Motor neuron (in vitro differentiated cells): ENCODE measurements around the gene PABPN1L. TPM values are rescaled to one million over a fixed set of nuclear protein-coding genes. Genes with fewer than 3 reads are reported as not detected.

Experiments used
- ATAC-seq, 8 experiments: fragments of 200-7000 bp; cut with Tn5 transposase; replicated peaks in 6 of 8; 2 replicates each; pipeline ENCODE4 v1.8.0; 2021; ENCODE audit warnings: mild to moderate bottlenecking in 8 of 8, moderate library complexity in 8 of 8
- H3K27ac ChIP-seq, 2 donors: fragments of 250-450 bp; sonication (Bioruptor Pico); 2 replicates each; pipeline ENCODE4 v1.9.0; 2021; ENCODE audit warnings: antibody characterized with exemption in 2 of 2, mild to moderate bottlenecking in 2 of 2, moderate library complexity in 1 of 2
- H3K4me1 ChIP-seq, 2 donors: fragments of 250-450 bp; sonication (Bioruptor Pico); replicated peaks in 1 of 2; 2 replicates each; pipeline ENCODE4 v1.6.1; 2021; ENCODE audit warnings: antibody characterized with exemption in 2 of 2, mild to moderate bottlenecking in 2 of 2, moderate library complexity in 1 of 2
- H3K4me3 ChIP-seq, 5 donors: fragments of 250-450 bp; sonication (Bioruptor Pico); 2 replicates each; pipeline ENCODE4 v1.9.0; 2021; ENCODE audit warnings: antibody characterized with exemption in 5 of 5, mild to moderate bottlenecking in 5 of 5, moderate library complexity in 4 of 5
- WGBS, 10 experiments: fragments of 450-650 bp; shearing (Covaris generic); methylation state at CpG; one replicate each; pipeline ENCODE4 v1.0.0; 2022; 5-methylcytosine and 5-hydroxymethylcytosine counted together
- in situ Hi-C, 9 experiments: fragments of 400-800 bp; cut with MboI; loops; one replicate each; pipeline ENCODE4 v1.15.0; 2021; ENCODE audit warnings: low sequenced_read_pairs in 9 of 9, low pct_unique_long_range_greater_than_20kb in 2 of 9; ENCODE audit not compliant: unreplicated experiment in 9 of 9
- total RNA-seq, 8 experiments: library from RNA; unstranded; fragments of 300-600 nt; gene quantifications; 2 replicates each; pipeline versions ENCODE4 v1.2.3 to v1.2.4, GENCODE V29; 2022

The PABPN1L gene
- total RNA-seq, 8 experiments from 2014 or later, result 0.14 to 0.80 (median 0.48) TPM; not detected in 4

DNA sequence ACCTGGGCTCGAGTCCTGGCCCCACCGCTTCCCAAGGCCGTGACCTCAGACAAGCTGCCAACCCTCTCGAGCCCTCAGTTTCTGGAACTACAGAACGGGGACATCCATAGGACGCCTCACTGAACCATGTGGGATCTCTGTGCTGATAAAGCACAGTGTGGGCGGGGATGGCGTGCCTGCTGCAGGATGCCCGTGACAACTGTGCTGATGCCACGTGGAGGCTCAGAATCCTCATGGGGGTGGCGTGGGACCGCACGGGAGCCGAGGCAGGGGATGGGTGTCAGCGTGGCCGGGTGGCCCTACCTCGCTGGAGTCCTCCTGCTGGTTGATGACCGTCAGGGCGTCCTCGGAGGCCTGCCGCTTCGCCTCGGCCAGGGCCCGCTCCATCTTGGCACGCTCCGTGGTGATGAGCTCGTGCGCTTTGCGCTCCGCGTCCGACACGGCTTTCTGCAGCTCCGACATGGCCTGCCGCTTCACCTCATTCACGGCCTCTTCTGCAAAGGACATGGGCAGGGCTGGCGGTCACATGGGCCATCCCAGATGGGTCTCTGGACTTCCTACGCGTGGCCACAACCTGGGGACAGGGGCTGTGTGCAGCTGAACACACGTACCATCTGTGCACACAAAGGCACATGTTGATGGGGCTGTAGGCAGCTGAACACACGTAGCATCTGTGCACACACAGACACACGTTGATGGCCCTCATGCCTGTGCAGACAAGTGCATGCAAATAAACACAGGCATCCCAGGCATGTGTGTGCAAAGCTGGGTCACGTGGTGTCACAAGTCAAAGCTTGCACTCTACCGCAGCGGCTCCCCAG is 12.7 kb upstream of the PABPN1L start:
- peak in 5 of 8 experiments; percentile 5 to 17 (median 13) for ATAC-seq
- in situ Hi-C loops, result no loop called here

GRCh38 chr16:88878356-88878755 is 11.9 kb upstream of the PABPN1L start:
- 71 to 100% (median 87%) methylated on average over 3 to 7 of the region's 20 CpGs; no CpG with 5 or more reads in 7 of the 10 experiments for WGBS, 10 experiments
- H3K27ac ChIP-seq, result no peak overlapping the region

More for the DNA sequence above, 12.7 kb upstream of the PABPN1L start:
- WGBS, 10 experiments, result 66 to 97% (median 92%) methylated on average over 1 to 14 of the region's 45 CpGs; no CpG with 5 or more reads in 3 of the 10 experiments
- Histone ChIP-seq H3K27ac (peak overlapping the region in 1 of 2 donors; percentile 13), H3K4me3 (no peak overlapping the region), H3K4me1 (peaks cover 21 to 22% of the 10 kb centered on the region in 2 donors)

DNA sequence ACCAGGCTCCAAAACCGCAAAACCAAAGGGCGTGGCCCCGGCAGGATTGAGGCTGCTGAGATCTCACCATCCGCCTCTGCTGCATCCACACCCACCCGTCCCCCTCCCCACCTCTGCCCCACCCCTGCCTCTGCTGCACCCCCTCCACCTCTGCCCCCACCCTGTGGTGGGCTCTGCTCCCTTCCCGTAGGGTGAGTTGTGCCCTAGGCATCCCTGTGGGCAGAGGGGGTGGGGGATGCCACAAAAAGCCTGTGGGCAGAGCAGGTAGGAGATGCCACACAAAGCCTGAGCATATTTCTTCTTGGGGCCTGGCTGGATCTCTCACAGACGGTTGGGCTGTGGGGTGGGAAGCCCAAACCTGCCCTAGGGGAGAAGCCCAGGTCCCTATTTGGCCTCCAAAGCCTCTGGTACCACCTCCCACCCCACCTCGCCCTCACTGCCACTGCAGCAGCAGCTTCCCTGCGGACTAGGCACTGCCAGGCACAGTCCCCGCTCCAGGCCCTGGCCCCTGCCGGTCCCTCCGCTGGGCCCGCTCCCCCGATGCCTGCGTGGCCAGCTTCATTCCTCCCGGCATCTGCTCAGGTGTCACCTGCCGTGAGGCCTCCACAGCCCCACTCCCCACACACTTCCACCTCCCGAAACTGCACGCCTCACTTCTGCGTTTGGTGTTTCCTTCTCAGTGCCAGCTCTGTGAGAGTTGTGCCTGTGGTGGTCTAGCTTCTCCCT is 11.3 kb upstream of the PABPN1L start:
- no peak overlapping the region for H3K27ac ChIP-seq
- ATAC-seq, result no peak
- H3K4me3 ChIP-seq, result no peak overlapping the region
- in situ Hi-C loops, result no loop called here
- H3K4me1 ChIP-seq, result peaks cover 21 to 22% of the 10 kb centered on the region in 2 donors
- WGBS, 10 experiments, result 80 to 100% (median 91%) methylated on average over 1 to 6 of the region's 20 CpGs; no CpG with 5 or more reads in 6 of the 10 experiments

More at GRCh38 chr16:88878356-88878755, 11.9 kb upstream of the PABPN1L start:
- peaks cover 21 to 22% of the 10 kb centered on the region in 2 donors for H3K4me1 ChIP-seq
- no peak for ATAC-seq
- in situ Hi-C loops, result no loop called here
- H3K4me3 ChIP-seq, result no peak overlapping the region

- no CpG with 5 or more reads among the region's 33 CpGs for WGBS, 10 experiments
- in situ Hi-C loops, result no loop called here
- Histone ChIP-seq H3K4me3 (no peak overlapping the region), H3K27ac (no peak overlapping the region), H3K4me1 (peaks cover 21 to 22% of the 10 kb centered on the region in 2 donors)
- ATAC-seq, result no peak
Observed at GRCh38 chr16:88876942-88877526, 10.6 kb upstream of the PABPN1L start.

DNA sequence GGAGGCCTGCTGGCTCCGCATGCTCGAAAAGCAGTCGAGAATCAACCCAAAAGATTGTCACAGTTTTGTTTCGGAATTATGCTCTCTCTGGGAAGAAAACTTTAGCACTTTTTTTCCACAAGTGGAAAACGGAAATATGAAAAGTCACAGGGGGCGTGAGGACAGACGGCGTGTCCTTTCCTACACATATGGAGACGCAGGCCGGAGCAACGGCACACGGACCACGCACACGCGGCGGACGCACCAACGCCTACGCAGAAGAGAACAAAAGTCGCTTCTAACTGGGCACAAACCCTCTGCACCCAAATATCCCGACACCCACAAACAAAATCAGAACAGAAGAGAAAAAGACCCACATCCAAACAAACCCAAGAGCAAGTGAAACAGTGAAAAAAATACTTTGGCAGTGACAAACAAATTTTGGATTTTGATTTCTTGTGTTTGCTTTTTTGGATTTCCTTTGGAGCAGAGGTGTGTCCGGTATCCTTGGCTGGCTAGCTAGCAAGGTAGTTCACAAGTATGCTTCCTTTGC is 9.3 kb upstream of the PABPN1L start:
- in situ Hi-C loops, result no loop called here
- no peak for ATAC-seq
- Histone ChIP-seq H3K4me3 (no peak overlapping the region), H3K27ac (no peak overlapping the region), H3K4me1 (peaks cover 20 to 25% of the 10 kb centered on the region in 2 donors)
- 64 to 100% (median 87%) methylated on average over 1 to 22 of the region's 22 CpGs; no CpG with 5 or more reads in 1 of the 10 experiments for WGBS, 10 experiments

DNA sequence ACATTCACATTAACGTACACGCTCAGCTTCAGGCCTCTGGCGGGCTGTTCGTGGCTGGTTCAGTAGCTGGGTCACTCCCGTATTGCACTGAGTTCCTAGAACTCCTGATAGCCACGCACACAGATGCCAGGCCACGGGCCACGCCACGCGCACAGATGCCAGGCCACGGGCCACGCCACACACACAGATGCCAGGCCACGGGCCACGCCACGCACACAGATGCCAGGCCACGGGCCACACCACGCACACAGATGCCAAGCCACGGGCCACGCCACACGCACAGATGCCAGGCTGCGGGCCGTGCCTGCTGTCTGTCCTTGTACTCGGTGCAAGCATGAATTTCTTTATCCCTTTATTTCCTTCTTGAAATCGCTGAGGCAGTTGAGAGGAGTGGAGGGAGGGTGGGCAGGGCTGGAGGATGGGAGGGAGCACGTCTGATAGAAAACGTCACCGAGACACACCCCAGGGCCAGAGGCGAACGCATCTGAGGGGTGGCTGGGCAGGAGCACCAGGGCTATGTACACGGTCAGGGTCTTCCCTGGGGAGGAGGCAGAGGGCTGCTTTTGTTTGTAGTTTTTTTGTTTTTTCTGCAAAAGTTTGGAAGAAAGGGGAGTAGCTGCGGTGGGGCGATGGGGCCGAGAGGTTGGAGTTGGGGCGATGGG is 8.6 kb upstream of the PABPN1L start:
- ATAC-seq, result no peak
- in situ Hi-C loops, result no loop called here
- Histone ChIP-seq H3K4me3 (no peak overlapping the region), H3K4me1 (peaks cover 19 to 25% of the 10 kb centered on the region in 2 donors), H3K27ac (no peak overlapping the region)
- 80 to 100% (median 100%) methylated on average over 2 to 6 of the region's 34 CpGs; no CpG with 5 or more reads in 4 of the 10 experiments for WGBS, 10 experiments

- Histone ChIP-seq H3K4me1 (peaks cover 13 to 19% of the 10 kb centered on the region in 2 donors), H3K27ac (no peak overlapping the region), H3K4me3 (no peak overlapping the region)
- 29 to 100% (median 77%) methylated on average over 1 to 5 of the region's 25 CpGs; no CpG with 5 or more reads in 5 of the 10 experiments for WGBS, 10 experiments
- in situ Hi-C loops, result no loop called here
- ATAC-seq, result no peak
Observed at GRCh38 chr16:88872650-88873331, 6.3 kb upstream of the PABPN1L start.

GRCh38 chr16:88871730-88872416 is 5.4 kb upstream of the PABPN1L start:
- no peak overlapping the region for H3K27ac ChIP-seq
- no peak for ATAC-seq
- WGBS, 10 experiments, result 20 to 100% (median 80%) methylated on average over 1 to 2 of the region's 21 CpGs; no CpG with 5 or more reads in 5 of the 10 experiments
- peaks cover 13 to 19% of the 10 kb centered on the region in 2 donors for H3K4me1 ChIP-seq
- in situ Hi-C loops, result no loop called here
- H3K4me3 ChIP-seq, result no peak overlapping the region

DNA sequence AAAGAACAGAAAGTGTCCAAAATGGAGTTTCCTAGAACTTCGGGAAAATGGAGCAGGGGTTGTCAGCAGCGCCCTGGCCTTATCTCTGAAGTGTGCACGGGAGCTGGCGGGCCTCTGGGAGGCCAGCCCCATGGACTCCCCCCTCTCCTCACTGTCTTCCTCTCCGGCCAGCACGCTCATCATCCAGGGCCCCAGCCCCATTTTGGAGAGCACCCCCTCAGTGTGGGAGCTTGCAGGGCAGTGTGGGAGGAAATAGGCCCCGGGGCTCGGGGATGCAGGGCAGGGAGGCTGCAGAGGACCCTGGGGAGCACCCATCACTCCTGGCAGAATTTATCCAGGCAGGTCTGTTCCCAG is 4.9 kb upstream of the PABPN1L start:
- H3K4me3 ChIP-seq, result no peak overlapping the region
- peak in 2 of 8 experiments; percentile 2 to 4 for ATAC-seq
- 70 to 83% (median 75%) methylated on average over 2 of the region's 8 CpGs; no CpG with 5 or more reads in 7 of the 10 experiments for WGBS, 10 experiments
- in situ Hi-C loops, result no loop called here
- peaks cover 13 to 19% of the 10 kb centered on the region in 2 donors for H3K4me1 ChIP-seq
- H3K27ac ChIP-seq, result no peak overlapping the region

GRCh38 chr16:88870608-88871348 is 4.3 kb upstream of the PABPN1L start:
- Histone ChIP-seq H3K4me1 (peaks cover 17 to 19% of the 10 kb centered on the region in 2 donors), H3K27ac (peak overlapping the region; percentile 43 to 47), H3K4me3 (no peak overlapping the region)
- in situ Hi-C loops, result no loop called here
- 10 to 89% (median 69%) methylated on average over 2 to 14 of the region's 37 CpGs; no CpG with 5 or more reads in 7 of the 10 experiments for WGBS, 10 experiments
- peak; percentile 57 to 93 (median 88) for ATAC-seq

GRCh38 chr16:88869673-88869980 is 3.2 kb upstream of the PABPN1L start:
- in situ Hi-C loops, result no loop called here
- Histone ChIP-seq H3K4me1 (peaks cover 17 to 19% of the 10 kb centered on the region in 2 donors), H3K27ac (no peak overlapping the region), H3K4me3 (no peak overlapping the region)
- WGBS, 10 experiments, result 83 to 100% (median 88%) methylated on average over 1 to 3 of the region's 9 CpGs; no CpG with 5 or more reads in 7 of the 10 experiments
- ATAC-seq, result no peak
